Activated T-helper 1 cell treated with Interleukin-2 at 50 U/mL for 16 hours (primary cell): ENCODE results near the gene RBBP8.

Source experiments
- DNase-seq: peaks from one replicate; pipeline ENCODE4 v3.0.0-alpha.2; 2020; ENCODE audit warnings: low read depth

The RBBP8 gene

DNA sequence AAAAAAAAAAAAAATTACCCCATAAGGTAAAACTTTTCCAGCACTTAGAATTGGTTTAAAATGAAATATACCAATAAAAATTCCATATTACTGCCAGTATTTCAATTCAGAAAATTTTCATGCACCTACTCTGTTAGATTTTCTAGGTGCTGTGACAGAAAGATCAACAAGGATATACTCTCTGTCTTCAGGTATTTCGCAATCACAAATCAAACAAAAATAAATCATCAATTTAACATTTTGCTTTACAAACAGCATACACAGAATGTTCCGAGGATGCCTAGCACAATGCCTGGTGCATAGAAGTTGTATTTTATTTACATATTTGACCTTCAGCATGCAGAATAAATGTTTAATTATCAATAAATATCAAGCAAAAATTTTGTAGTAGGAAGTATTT lies 66.5 kb downstream of the RBBP8 start:
- no peak for DNase-seq

DNA sequence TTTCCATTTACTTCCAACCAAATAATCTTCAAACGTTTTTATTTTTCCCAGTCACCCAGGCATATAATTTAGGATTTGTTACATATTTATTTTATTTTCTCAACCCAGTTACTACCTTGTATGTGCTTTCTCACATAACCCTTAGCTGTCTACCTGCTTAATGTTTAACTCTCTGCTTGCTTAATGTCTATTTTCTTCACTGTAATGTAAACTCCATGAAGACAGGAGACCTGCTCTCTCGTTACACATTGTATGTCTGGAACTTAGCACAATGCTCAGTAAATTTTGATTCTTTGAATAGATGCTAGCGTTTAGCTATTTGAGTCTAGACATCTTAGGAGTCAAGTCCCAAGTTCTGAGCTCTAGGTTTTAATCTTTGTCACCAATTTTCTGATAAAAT lies 70.2 kb downstream of the RBBP8 start:
- no peak for DNase-seq

DNA sequence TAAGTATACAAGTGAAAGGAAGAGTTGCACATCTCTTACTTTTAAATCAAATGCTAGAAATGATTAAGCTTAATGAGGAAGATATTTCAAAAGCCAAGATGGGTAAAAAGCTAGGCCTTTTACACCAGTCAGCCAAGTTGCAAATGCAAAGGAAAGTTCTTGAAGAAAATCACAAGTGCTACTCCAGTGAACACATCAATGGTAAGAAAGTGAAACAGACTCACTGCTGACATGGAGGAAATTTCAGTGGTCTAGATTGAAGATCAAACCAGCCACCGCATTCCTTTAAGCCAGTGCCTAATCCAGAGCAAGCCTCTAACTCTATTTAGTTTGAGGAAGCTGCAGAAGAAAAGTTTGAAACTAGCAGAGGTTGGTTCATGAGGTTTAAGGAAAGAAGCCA lies 79.1 kb downstream of the RBBP8 start:
- DNase-seq: no peak

DNA sequence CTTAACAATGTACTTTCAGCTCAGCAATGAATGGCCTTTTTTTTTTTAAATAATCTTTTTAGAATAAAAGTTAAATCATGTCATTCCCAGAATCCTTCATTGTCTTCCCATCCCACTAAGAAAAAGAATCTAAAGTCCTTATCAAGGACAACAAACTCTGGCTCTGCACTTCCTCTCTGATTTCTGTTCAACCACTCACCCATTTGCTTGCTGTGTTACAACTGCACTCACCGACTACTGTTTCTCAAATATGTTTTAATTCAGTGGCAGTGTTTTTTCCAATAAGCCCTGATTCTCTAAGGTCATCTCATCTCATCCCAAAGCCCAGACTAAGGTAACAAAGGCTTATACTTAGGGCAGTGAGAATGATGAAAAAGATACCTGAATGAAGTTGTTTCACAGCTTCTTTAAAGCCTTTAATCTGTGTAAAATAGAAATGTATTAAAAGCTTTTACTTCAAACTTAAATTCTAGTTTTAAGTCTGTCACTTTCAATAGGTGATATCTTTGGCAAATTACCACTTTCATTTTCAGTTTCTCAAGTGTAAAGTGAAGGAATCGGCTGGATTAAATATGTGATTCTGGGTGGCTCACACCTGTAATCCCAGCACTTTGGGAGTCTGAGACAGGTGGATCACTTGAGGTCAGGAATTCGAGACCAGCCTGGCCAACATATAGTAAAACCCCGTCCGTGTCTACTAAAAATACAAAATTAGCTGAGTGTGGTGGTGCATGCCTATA lies 87.6 kb downstream of the RBBP8 start:
- no peak for DNase-seq

DNA sequence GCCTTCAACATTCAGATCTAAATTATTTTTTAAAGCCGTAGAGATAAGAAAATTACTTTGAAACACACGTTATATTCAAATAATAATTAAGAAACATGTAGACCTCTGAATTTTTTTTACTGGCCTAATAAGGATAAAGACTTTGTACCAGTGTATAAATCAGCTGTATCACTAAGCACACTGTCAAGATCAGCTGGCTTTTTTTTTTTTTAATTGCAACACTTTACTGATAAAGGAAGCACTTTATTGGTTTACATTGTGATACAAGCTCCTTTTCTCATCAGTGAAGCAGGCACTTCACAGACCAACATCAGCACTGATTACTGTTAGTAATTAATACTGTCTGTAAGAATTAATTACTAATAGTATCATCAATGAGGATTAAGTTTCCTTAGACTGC lies 88.5 kb downstream of the RBBP8 start:
- no peak for DNase-seq

DNA sequence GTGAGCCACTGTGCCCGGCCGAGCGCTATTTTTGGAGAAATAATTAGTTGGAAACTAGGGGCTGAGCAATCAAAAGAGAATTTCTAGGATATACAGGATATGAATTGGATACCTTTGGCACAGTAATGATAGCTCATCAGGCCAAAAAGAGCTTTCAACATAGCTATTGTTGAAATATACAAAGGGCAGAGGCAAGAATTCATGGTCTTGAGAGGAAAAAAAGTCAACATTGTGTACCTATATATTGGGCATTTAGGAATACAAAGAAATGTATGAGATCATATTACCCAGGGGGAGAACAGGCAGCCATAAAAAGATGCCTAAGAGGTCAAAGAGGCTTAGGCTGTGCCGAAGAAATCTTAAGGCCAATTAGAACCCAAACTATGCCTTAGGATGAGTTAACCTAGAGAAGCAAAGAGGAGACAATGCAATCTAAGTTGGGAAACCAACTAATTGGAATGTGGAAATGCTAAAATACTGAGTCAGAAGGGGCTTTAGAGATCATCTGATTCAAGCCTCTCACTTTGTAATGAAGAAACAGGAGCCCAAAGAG lies 99.0 kb downstream of the RBBP8 start:
- DNase-seq: no peak

DNA sequence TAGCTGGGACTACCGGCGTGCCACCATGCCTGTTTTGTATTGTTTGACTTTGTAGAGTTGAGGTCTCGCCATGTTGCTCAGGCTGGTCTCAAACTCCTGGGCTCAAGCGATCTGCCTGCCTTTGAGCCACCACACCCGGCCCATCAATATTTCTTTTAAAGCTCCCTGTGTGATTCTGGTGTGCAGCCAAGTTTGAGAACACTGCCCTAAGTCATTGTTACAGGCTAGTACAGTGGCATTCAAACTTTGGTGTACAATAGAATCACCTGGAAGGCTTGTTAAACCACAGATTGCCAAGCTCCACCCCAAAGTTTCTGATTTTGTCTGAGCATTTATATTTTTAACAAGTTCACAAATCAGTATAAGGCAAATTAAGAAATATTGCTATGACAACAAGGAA lies 99.9 kb downstream of the RBBP8 start:
- no peak for DNase-seq

DNA sequence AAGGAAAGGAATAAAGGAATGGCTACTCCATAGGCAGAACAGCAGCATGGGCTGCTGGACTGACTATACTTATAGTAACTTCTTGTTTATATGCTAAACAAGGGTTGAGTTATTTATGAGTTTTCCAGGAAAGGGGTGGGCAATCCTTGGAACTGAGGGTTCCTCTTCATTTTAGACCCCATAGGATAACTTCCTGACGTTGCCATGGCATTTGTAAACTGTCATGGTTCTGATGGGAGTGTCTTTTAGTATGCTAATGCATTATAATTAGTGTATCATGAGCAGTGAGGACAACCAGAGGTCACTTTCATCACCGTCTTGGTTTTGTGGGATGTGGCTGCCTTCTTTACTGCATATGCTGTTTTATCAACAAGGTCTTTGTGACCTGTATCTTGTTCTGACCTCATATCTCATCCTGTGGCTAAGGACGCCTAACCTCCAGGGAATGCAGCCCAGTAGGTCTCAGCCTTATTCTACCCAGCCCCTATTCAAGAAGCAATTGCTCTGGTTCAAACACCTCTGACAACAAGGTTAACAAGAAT lies 103.6 kb downstream of the RBBP8 start:
- no peak for DNase-seq

DNA sequence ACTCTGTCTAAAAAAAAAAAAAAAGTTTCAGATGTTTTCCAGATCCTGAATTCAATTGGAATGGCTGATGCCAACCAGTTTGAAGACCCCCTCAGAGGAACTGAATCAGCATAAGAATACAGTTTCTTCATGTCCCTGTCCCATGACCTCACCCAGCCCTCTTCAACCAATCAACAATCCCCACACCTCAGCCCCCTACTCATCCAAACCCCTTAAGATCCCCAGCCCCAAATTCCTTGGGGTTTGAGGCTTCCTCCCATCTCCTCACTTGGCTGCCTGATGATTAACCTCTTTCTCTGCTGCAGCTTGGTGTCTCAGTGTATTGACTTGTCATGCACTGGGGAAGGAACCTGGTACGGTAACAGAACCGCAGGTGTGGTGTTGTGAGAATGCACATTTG lies 104.5 kb downstream of the RBBP8 start:
- no peak for DNase-seq

DNA sequence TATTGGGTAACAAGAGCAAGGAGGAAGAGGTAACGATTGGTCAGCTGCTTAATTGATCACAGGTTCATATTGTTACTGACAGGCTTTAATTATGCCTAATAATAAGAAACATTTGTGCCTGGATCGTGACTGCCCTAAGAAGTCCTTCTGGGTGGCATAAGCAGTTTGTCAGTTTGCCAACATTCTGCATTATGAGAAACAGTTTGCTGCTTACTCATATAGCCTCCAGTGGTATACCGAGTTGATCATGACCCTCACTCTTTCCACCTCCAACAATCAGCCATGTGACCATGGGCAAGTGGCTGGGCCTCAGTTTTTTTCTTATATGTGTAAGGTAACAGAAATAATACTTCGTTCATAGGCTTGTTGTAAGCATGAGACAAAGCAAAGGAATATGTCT lies 105.6 kb downstream of the RBBP8 start:
- DNase-seq: no peak

DNA sequence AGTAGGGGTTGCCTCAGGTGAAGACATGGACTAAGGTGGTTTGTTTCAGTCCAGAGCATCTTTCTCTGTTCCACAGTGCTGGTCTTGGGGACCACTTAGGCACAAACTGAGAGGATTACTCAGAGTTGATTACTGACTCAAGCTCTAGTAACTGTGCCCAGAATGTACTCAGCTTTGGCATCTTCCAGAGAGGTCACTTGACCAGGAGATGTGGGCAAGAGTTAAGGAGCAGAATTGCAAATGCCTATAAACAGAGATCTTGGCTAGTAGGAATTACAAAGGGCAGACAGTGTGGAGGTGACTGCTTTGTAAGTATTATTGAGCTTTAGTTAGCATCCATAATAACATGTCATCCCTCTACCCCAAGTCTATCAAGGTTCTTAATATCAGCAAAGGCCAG lies 109.0 kb downstream of the RBBP8 start:
- no peak for DNase-seq

DNA sequence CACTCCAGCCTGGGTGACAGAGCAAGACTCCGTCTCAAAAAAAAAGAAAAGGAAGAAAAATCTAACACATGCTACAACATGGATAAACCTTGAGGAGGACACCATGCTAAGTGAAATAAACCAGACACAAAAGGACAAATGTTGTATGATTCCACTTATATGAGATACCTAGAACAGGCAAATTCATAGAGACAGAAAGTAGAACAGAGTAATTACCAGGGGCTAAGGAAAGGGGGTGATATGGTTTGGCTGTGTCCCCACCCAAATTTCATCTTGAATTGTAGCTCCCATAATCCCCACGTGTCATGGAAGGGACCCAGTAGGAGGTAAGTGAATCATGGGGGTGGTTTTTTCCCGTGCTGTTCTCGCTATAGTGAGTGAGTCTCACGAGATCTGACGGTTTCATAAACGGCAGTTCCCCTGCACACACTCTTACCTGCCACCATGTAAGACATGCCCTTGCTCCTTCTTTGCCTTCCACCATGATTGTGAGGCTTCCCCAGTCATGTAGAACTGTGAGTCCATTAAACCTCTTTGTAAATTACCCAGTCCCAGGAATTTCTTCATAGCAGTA lies 110.8 kb downstream of the RBBP8 start:
- DNase-seq: no peak

DNA sequence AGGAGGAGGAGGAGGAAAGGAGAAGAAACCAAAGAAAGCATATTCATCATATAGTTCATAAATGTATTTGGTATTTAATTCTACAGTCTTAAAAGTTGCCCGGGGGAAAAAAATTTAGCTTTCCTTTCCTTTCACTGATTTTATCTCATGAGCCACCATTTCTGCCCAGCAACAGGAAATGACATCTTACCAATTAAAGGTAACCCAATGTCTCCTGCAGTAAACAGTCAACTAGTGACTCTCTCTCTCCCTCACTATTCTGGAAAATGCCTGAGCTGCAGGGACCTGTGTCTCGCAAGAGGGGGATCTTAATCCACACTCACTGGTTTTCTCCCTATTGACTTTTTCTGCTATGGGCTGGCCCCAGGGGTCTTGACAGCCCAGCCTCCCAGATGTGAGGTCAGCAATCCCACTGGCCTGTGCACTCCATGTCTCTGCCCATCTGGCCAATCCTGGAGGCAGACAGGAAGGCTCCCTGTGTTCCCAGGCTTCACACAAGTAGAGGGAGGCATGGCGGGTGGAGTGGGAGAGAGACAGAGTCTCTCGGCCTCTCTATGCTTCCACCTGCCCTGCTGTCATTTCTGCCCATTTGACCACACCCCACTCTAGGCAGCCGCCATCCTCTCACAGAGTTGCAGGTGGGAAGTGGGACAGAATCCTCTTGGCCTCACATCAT lies 116.7 kb downstream of the RBBP8 start:
- no peak for DNase-seq

DNA sequence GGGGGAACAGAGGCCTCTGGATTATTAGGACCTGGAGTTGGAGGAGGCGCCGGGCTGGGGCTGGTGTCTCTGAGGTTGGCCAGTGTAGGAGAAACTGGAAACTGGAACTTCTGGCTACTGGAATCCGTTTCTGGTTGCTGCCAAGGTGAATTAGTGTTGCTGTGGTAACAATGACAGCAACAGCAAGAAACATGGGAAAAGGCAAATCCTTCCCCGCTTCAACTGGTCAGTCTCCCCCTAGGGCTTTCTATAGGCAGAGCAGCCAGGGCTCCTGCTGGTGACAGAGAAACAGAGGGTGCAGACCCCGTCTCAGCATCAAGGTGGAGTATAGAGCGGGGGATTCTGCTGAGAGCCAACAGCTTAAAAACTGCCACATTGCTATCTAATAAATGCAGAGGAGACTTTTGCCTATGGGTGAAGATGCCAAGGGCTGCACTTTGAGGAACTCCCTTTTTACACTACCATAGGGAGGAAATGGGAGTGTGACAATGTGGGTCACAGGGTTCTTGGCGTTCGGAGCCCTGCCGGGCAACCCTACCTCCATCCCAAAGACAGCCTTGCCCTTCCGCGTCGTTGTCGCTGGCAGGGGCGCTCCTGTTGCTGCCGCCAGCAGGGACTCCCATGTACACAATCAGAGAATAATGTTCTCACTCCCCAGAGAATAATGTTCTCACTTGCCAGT lies 120.8 kb downstream of the RBBP8 start:
- no peak for DNase-seq

DNA sequence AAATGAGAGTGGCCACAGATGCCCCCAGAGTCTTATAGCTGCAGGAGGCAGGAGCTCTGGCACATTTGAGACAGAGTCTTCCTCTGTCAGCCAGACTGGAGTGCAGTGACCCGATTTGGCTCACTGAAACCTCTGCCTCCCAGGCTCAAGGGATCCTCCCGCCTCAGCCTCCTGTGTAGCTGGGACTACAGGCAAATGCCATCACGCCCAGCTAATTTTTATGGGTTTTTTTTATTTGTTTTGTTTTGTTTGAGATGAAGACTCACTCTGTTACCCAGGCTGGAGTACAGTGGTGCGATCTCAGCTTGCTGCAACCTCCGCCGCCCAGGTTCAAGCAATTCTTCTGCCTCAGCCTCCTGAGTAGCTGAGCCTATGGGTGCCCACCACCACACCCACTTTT lies 121.4 kb downstream of the RBBP8 start:
- DNase-seq: no peak

DNA sequence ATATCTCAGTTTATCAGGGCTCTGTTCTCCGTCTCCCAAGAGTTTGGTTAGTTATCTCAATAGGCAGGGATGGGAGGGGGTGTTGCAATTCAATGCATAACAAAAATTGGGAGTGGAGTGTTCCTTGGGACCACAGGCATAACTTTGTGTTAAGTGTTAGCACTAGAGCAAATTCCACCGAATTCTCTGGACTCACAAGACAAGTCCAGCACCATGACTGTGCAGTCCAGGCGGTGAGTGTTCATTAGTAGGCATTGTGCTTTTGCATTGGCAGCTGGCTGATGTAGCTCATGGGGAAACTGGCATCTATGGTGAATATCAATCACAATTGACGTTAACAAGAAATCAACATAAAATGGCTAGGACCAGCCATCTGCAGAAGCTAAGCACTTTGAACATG lies 123.2 kb downstream of the RBBP8 start:
- no peak for DNase-seq

DNA sequence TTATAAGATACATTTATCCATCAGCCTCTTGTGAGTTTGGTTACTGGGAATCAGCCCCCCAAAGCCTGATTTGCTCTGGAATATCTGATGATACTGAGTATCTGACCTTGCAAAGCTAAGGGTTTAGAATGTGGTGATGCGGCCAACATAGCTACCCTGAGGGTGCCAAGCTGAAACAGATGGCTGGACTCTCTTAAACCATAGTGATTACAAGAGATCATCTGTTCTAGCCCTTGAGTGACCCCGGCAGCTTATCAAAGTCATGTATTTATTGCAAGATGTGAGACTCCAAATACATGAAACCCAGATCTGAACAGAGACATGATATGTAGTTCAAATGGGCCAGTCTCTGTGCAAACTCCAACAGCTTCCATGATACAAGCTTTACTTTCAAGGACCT lies 124.0 kb downstream of the RBBP8 start:
- no peak for DNase-seq

DNA sequence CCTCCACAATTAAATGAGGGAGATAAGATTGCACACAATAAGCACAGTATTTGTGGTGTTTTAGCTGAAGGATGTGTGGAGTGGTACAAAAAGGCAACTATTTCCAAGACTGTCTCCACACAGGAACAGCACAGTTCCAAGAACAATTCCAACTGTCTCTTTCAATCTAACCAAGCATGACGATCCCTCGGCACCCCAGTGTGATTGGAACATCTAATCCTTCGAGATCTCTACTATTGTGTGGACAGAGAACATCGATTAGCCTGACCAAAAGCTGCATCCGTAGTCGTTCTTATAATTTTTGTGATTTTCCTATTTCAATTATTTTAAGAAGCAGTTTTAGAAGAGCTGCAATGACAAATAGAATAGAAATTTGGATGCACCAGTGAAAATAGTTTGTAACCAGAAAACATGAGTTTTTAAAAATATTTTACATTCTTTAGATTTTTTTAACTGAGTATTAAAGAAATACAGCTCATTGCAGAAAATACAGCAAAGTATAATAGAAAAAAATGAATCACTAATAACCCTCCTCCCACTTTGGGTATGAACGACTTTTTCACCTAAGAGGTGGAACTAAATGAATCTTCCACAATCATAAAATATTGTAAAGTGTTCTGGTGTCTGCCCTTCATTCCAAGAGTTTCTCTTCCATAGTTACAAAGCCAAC lies 125.8 kb downstream of the RBBP8 start:
- DNase-seq: no peak

DNA sequence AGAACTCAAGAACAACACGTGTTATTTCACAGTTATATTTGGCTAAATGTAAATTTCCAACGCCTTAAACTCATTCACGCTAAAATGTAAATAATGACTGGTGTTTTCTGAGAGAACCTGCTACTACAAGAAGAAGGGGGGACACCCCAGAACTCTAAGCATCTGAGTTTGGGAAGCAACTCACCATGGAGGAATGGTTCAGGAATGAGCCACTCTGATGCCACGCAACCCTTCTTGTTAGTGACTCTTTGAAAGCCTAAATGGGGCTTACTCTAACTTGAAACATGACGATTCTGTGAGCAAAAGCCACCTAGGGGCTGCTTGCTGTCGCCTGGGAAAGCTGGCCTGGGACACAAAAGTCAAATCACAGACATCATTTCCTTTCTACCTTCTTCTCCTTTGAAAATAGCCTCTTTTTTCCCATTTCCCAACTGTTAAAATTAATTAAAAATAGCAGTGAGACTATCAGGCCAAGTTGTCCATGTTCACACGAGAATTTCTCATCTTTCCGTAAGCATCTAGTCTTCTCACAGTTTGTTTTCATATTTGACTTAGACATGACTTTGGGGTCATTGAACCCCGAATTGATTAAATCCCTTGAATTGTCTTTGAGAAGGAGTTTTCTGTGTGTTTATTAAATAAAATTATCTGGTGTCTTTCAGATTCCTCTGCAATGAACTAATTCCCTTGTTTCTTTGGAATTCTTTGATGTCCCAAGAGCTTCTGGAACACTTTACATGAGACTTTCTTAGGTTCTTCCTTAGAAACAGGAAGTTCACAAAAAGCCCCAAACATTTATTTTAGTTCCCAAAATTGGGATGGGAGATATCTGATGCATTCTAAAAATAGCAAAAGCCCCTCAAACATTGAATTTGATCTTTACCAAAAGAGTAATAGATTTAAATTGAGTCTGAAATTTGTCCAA lies 126.7 kb downstream of the RBBP8 start:
- DNase-seq: no peak

DNA sequence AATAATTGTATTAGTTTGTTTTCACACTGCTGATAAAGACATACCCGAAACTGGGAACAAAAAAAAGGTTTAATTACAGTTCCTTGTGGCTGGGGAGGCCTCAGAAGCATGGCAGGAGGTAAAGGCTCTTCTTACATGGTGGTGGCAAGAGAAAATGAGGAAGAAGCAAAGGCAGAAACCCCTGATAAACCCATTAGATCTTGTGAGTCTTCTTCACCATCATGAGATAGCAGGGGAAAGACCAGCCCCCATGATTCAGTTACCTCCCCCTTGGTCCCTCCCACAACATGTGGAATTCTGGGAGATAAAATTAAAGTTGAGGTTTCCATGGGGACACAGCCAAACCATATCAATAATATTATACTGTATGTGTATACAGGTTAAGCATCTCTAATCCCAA lies 128.9 kb downstream of the RBBP8 start:
- no peak for DNase-seq

DNA sequence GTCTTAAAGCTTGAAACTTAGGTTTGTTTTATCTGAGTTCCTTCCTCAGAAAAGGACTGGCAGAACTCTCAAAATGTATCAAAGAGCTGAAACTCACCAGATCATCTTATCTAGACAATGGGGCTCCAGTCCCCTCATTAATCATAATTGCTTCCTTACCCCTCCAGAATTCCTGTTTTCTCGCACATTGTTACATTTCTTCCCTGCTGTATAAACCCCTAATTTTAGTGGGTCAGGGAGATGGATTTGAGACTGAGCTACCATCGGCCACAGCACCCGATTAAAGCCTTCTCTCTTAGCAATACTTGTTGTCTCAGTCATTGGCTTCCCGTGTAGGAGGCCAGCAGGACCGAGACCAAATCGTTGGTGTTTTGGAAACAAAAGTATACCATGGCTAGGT lies 130.4 kb downstream of the RBBP8 start:
- DNase-seq: no peak
